HCT116 (cell line): Measurements from ENCODE around the gene TRIM45. TPM values are rescaled to one million over a fixed set of nuclear protein-coding genes. Genes with fewer than 3 reads are reported as not detected.
"Not testable (repeated sequence)": the region's sequence is repeated elsewhere in the genome, so short reads cannot be mapped to it uniquely, and the experiment has no call there.

Experiments
- ATAC-seq: fragments of 200-7000 bp; cut with Tn5 transposase; 2 replicates; pipeline ENCODE4 v1.9.1; 2020; ENCODE audit warnings: mild to moderate bottlenecking, moderate library complexity
- BruUV-seq: library from RNA; stranded (reverse); fragments of 400-500 nt; replicated peaks from 2 replicates; lab custom pipeline; 2021; lab: Mats Ljungman, UMichigan
- CTCF ChIA-PET: fragments of 300-600 bp; sonication (Branson Sonifier 250); formaldehyde crosslinking; loops from one replicate; lab custom pipeline; 2021; ENCODE audit warnings: antibody characterized with exemption; lab: Charles Lee
- POLR2A ChIA-PET: fragments of 300-600, 350-600 bp; sonication (Branson Sonifier 250); formaldehyde crosslinking; loops from one replicate; lab custom pipeline; 2021; ENCODE audit warnings: antibody characterized with exemption; lab: Charles Lee
- RAD21 ChIA-PET, 2 experiments: fragments of 300-600 bp; sonication (Branson Sonifier 250); formaldehyde crosslinking; loops; one replicate each; lab custom pipeline; 2023; ENCODE audit warnings: low total read pairs in 2 of 2; ENCODE audit not compliant: uncharacterized antibody in 2 of 2, unreplicated experiment in 2 of 2, low non-redundant PET in 1 of 2; lab: Charles Lee
- DNase-seq: peaks from one replicate; pipeline ENCODE4 v3.0.0-alpha.2; 2010; ENCODE audit warnings: low read depth, low spot score
- H2AFZ ChIP-seq: fragments of 200-600 bp; shearing (Covaris generic), sonication (generic); 2 replicates; pipeline ENCODE4 v1.6.1; 2017; ENCODE audit warnings: low read depth, mixed run types, mixed read lengths, antibody characterized with exemption, low read length; ENCODE audit not compliant: poor library complexity, severe bottlenecking
- H3K27ac ChIP-seq: 2 replicates; pipeline ENCODE4 v1.5.1; 2012; ENCODE audit warnings: low read depth, low read length
- H3K27me3 ChIP-seq: fragments of 200-600 bp; sonication (generic); 2 replicates; pipeline ENCODE4 v1.6.1; 2016; ENCODE audit warnings: mixed run types, low read length, mixed read lengths; ENCODE audit not compliant: insufficient read depth
- H3K36me3 ChIP-seq, 2 experiments: fragments of 200-500 bp in 1 of 2; fragments of 200-600 bp in 1 of 2; sonication (Bioruptor generic) in 1 of 2; sonication (generic) in 1 of 2; 2 replicates each; pipeline versions ENCODE4 v1.5.1 to v1.6.1; 2014 to 2016; ENCODE audit warnings: low read length in 2 of 2, inconsistent platforms in 1 of 2, mixed read lengths in 1 of 2, mixed run types in 1 of 2; ENCODE audit not compliant: insufficient read depth in 2 of 2, control insufficient read depth in 1 of 2
- H3K4me1 ChIP-seq, 2 experiments: fragments of 200-600 bp in 1 of 2; sonication (generic) in 1 of 2; 2 replicates each; pipeline versions ENCODE4 v1.5.1 to v1.6.1; 2012 to 2017; ENCODE audit warnings: low read length in 2 of 2, inconsistent platforms in 1 of 2, mild to moderate bottlenecking in 1 of 2, mixed read lengths in 1 of 2, mixed run types in 1 of 2, moderate library complexity in 1 of 2; ENCODE audit not compliant: insufficient read depth in 2 of 2, control insufficient read depth in 1 of 2
- H3K4me2 ChIP-seq: fragments of 200-600 bp; sonication (generic); 2 replicates; pipeline ENCODE4 v1.6.1; 2017; ENCODE audit warnings: mixed run types, low read length, mixed read lengths
- H3K4me3 ChIP-seq, 2 experiments: fragments of 200-600 bp in 1 of 2; sonication (generic) in 1 of 2; replicated peaks in 1 of 2; 2 replicates each; pipeline ENCODE4 v1.5.1; 2011 to 2016; ENCODE audit warnings: low read length in 2 of 2, control low read depth in 1 of 2, low read depth in 1 of 2, mild to moderate bottlenecking in 1 of 2, mixed read lengths in 1 of 2, mixed run types in 1 of 2
- H3K79me2 ChIP-seq: fragments of 200-600 bp; sonication (generic); 2 replicates; pipeline ENCODE4 v1.6.1; 2017; ENCODE audit warnings: mild to moderate bottlenecking, mixed run types, low read length, moderate library complexity, mixed read lengths; ENCODE audit not compliant: insufficient read depth
- H3K9ac ChIP-seq: fragments of 200-600 bp; sonication (generic); 2 replicates; pipeline ENCODE4 v1.6.1; 2016; ENCODE audit warnings: low read length, mixed read lengths
- H3K9me2 ChIP-seq: fragments of 200-600 bp; sonication (generic), shearing (Covaris generic); 2 replicates; pipeline ENCODE4 v1.6.1; 2017; ENCODE audit warnings: mixed run types, mild to moderate bottlenecking, moderate library complexity; ENCODE audit not compliant: insufficient read depth
- H3K9me3 ChIP-seq, 2 experiments: fragments of 200-500 bp in 1 of 2; fragments of 200-600 bp in 1 of 2; sonication (Bioruptor generic) in 1 of 2; sonication (generic) in 1 of 2; 2 replicates each; pipeline ENCODE4 v1.6.1; 2014 to 2017; ENCODE audit warnings: low read length in 2 of 2, mixed read lengths in 2 of 2, inconsistent platforms in 1 of 2, low read depth in 1 of 2, mild to moderate bottlenecking in 1 of 2, mixed run types in 1 of 2, moderate library complexity in 1 of 2; ENCODE audit not compliant: control insufficient read depth in 1 of 2, insufficient read depth in 1 of 2
- H4K20me1 ChIP-seq: fragments of 200-600 bp; sonication (generic), shearing (Covaris generic); 2 replicates; pipeline ENCODE4 v1.6.1; 2017; ENCODE audit warnings: mixed run types, mild to moderate bottlenecking, moderate library complexity; ENCODE audit not compliant: insufficient read depth
- EZH2 ChIP-seq: fragments of 200-600 bp; sonication (generic); IDR thresholded peaks from 2 replicates; pipeline ENCODE4 v1.6.1; 2017; ENCODE audit warnings: antibody characterized with exemption, mixed run types
- FOSL1 ChIP-seq: IDR thresholded peaks from 2 replicates; pipeline ENCODE4 v1.6.1; 2012; ENCODE audit warnings: low read depth
- RAD21 ChIP-seq: IDR thresholded peaks from 2 replicates; pipeline ENCODE4 v1.6.1; 2012; ENCODE audit warnings: low read depth, mild to moderate bottlenecking
- SRF ChIP-seq: IDR thresholded peaks from 2 replicates; pipeline ENCODE4 v1.6.1; 2012; ENCODE audit warnings: low read depth
- TCF7L2 ChIP-seq: IDR thresholded peaks from 2 replicates; pipeline ENCODE4 v1.7.0; 2011; ENCODE audit warnings: borderline replicate concordance, inconsistent platforms; ENCODE audit not compliant: insufficient read depth, insufficient read length; ENCODE audit errors: extremely low read depth
- YY1 ChIP-seq: IDR thresholded peaks from 2 replicates; pipeline ENCODE4 v1.6.1; 2011; ENCODE audit warnings: low read length, low read depth, moderate library complexity, mild to moderate bottlenecking; ENCODE audit not compliant: insufficient replicate concordance; ENCODE audit errors: extremely low read depth
- ZFX ChIP-seq: fragments of 450-650 bp; IDR thresholded peaks from 2 replicates; pipeline ENCODE4 v1.6.1; 2017
- intact Hi-C: fragments of 100-400 bp; cut with micrococcal nuclease; formaldehyde crosslinking; loops from 2 replicates; pipeline ENCODE4 v1.10.0; 2022
- total RNA-seq: library from RNA; stranded (reverse); gene quantifications from one replicate; pipeline ENCODE4 v1.2.1, GENCODE V29; 2021; ENCODE audit not compliant: unreplicated experiment
- TF ChIP-seq, protein P1 (sequence below): IDR thresholded peaks from 2 replicates; pipeline ENCODE4 v1.6.1; 2012
- TF ChIP-seq, protein P2 (sequence below): IDR thresholded peaks from 2 replicates; pipeline ENCODE4 v1.6.1; 2012
- TF ChIP-seq, protein P3 (sequence below): IDR thresholded peaks from 2 replicates; pipeline ENCODE4 v1.6.1; 2012; ENCODE audit warnings: low read depth

Gene TRIM45
- total RNA-seq, 1 experiment from 2014 or later = 3.5 TPM

DNA sequence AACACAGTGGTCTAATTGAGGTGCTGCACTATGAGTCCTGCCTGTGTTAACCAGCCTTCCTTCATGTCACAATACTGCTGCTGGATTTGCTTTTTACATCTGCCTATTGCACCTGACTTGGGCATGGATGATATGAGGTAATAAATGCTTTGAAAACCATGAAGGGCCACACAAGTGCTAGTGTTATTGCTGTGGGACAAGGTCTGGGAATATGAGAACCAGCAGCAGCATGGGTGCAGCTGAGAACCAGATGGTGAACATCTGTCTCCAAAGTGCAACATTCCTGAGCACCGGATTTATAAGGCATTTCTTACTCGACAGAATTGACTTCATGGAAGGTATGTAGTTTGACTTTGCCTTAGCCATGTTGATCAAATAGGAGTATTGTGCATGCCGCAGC is 16.6 kb downstream of the TRIM45 start:
- RAD21 ChIA-PET = no interaction called here
- no TSS peak for BruUV-seq

DNA sequence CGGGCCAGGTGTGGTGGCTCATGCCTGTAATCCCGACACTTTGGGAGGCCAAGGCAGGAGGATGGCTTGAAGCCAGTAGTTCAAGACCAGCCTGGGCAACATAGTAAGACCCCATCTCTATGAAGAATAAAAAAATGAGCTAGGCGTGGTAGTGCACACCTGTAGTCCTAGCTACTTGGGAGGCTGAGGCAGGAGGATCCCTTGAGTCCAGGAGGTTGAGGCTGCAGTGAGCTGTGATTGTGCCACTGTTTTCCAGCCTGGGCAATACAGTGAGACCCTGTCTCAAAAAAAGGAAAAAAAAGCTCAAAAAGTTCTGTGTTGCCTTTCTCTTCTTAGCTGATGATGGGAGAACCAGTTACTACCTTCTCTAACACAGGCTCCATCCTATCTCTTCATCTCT is 19.7 kb downstream of the TRIM45 start:
- RAD21 ChIA-PET, H3K9me3 ChIP-seq, ATAC-seq, H3K27me3 ChIP-seq, H4K20me1 ChIP-seq, H3K79me2 ChIP-seq, H2AFZ ChIP-seq, intact Hi-C loops, H3K4me1 ChIP-seq, DNase-seq, H3K4me3 ChIP-seq, H3K9me2 ChIP-seq, H3K27ac ChIP-seq, H3K9ac ChIP-seq, H3K4me2 ChIP-seq, POLR2A ChIA-PET, BruUV-seq: not testable (repeated sequence)
- CTCF ChIA-PET = interaction anchor here (0.7 kb wide), 1 partner anchor 9 kb away, joined by 3 read pairs; no protein-coding TSS in a partner anchor
- peaks cover 28 to 58% of the 10 kb centered on the region in 2 experiments; a peak in 3 of 4 replicates for H3K36me3 ChIP-seq

More for the DNA sequence above, 16.6 kb downstream of the TRIM45 start:
- H3K27me3 ChIP-seq = no peaks in the 10 kb centered on the region
- no peaks in the 10 kb centered on the region for H3K79me2 ChIP-seq
- no peak overlapping the region for H3K4me3 ChIP-seq
- no peaks in the 10 kb centered on the region for H3K9me3 ChIP-seq
- H3K36me3 ChIP-seq = peaks cover 13 to 32% of the 10 kb centered on the region in 2 experiments; a peak in 3 of 4 replicates
- no peak for ATAC-seq
- ChIA-PET POLR2A (no interaction called here), CTCF (no interaction called here)
- no peak overlapping the region for H2AFZ ChIP-seq
- no peaks in the 10 kb centered on the region for H3K9me2 ChIP-seq
- H3K9ac ChIP-seq = no peak overlapping the region
- DNase-seq = no peak
- no peaks in the 10 kb centered on the region for H4K20me1 ChIP-seq
- TF ChIP-seq YY1 = no peak
- TF ChIP-seq ZFX = no peak
- no peak for TF ChIP-seq RAD21
- TF ChIP-seq, protein P1, sequence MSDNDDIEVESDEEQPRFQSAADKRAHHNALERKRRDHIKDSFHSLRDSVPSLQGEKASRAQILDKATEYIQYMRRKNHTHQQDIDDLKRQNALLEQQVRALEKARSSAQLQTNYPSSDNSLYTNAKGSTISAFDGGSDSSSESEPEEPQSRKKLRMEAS = no peak
- TF ChIP-seq TCF7L2 = no peak
- TF ChIP-seq SRF = no peak
- TF ChIP-seq, protein P2, sequence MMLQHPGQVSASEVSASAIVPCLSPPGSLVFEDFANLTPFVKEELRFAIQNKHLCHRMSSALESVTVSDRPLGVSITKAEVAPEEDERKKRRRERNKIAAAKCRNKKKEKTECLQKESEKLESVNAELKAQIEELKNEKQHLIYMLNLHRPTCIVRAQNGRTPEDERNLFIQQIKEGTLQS = no peak
- TF ChIP-seq, protein P3, sequence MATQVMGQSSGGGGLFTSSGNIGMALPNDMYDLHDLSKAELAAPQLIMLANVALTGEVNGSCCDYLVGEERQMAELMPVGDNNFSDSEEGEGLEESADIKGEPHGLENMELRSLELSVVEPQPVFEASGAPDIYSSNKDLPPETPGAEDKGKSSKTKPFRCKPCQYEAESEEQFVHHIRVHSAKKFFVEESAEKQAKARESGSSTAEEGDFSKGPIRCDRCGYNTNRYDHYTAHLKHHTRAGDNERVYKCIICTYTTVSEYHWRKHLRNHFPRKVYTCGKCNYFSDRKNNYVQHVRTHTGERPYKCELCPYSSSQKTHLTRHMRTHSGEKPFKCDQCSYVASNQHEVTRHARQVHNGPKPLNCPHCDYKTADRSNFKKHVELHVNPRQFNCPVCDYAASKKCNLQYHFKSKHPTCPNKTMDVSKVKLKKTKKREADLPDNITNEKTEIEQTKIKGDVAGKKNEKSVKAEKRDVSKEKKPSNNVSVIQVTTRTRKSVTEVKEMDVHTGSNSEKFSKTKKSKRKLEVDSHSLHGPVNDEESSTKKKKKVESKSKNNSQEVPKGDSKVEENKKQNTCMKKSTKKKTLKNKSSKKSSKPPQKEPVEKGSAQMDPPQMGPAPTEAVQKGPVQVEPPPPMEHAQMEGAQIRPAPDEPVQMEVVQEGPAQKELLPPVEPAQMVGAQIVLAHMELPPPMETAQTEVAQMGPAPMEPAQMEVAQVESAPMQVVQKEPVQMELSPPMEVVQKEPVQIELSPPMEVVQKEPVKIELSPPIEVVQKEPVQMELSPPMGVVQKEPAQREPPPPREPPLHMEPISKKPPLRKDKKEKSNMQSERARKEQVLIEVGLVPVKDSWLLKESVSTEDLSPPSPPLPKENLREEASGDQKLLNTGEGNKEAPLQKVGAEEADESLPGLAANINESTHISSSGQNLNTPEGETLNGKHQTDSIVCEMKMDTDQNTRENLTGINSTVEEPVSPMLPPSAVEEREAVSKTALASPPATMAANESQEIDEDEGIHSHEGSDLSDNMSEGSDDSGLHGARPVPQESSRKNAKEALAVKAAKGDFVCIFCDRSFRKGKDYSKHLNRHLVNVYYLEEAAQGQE = no peak
- no peak for TF ChIP-seq EZH2
- TF ChIP-seq FOSL1 = no peak
- H3K4me2 ChIP-seq = no peak overlapping the region
- H3K27ac ChIP-seq = no peak overlapping the region
- intact Hi-C loops = no loop called here
- peaks cover 0 to 7% of the 10 kb centered on the region in 2 experiments; a peak in 1 of 4 replicates for H3K4me1 ChIP-seq
